AG04450 (cell line): ENCODE data around the gene ATF4. TPM values are rescaled to one million over a fixed set of nuclear protein-coding genes. Genes with fewer than 3 reads are reported as not detected.

Experiments used
- CTCF ChIA-PET: fragments of 300-600, 350-600 bp; formaldehyde crosslinking; extraction: SDS; loops from one replicate; lab custom pipeline; 2022; ENCODE audit warnings: antibody characterized with exemption, inconsistent platforms; lab: Charles Lee
- POLR2A ChIA-PET: fragments of 350-600 bp; formaldehyde crosslinking; extraction: SDS; loops from one replicate; lab custom pipeline; 2021; ENCODE audit warnings: antibody characterized with exemption, inconsistent platforms; lab: Yijun Ruan, JAX
- DNase-seq: peaks from one replicate; pipeline ENCODE4 v3.0.0-alpha.2; 2011; ENCODE audit warnings: low read depth, low spot score
- H3K27ac ChIP-seq: one replicate; pipeline ENCODE4 v1.5.1; 2012; ENCODE audit warnings: low read depth, low read length, control low read depth
- H3K27me3 ChIP-seq: one replicate; pipeline ENCODE4 v1.6.0; 2012; ENCODE audit warnings: low read length; ENCODE audit not compliant: control insufficient read depth, insufficient read depth
- H3K4me3 ChIP-seq: 2 replicates; pipeline ENCODE4 v1.5.1; 2011; ENCODE audit warnings: mild to moderate bottlenecking, low read depth, low read length, control low read depth
- H3K9me3 ChIP-seq: 2 replicates; pipeline ENCODE4 v1.5.1; 2012; ENCODE audit warnings: low read length; ENCODE audit not compliant: control insufficient read depth, insufficient read depth
- polyA plus RNA-seq: library from polyadenylated mRNA; depleted of rRNA; stranded (reverse); fragments of >200 nt; gene quantifications from 2 replicates; pipeline ENCODE4 v1.2.3, GENCODE V29; 2011
- TF ChIP-seq, protein P1 (sequence below): IDR thresholded peaks from 2 replicates; pipeline ENCODE4 v1.5.1; 2011; ENCODE audit warnings: low read depth, low read length, control low read depth, inconsistent platforms

The ATF4 gene
- polyA plus RNA-seq, 1 experiment = 936 TPM

DNA sequence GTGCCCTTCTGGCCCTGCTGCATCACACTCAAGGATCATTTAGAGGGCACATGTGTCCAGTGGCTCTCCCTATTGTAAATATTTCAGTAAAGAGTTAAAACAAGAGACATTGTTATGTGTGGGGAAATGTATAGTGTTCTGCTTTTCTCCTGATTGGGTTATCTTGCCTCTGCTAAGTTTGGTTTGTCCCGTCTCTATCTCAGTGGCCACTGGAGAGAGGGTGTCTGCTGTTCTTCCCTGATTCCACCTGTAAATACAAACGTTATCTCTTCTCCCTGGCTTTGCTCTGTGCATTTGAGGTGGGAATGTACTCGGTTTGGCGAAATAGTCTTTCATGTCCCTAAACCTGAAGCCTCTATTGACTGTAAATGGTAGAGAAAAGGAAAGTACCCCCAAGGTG lies 12.0 kb upstream of the ATF4 start:
- no peak overlapping the region for H3K27ac ChIP-seq
- no peaks in the 10 kb centered on the region for H3K9me3 ChIP-seq
- no peak overlapping the region for H3K4me3 ChIP-seq
- POLR2A ChIA-PET = no interaction called here
- TF ChIP-seq, protein P1, sequence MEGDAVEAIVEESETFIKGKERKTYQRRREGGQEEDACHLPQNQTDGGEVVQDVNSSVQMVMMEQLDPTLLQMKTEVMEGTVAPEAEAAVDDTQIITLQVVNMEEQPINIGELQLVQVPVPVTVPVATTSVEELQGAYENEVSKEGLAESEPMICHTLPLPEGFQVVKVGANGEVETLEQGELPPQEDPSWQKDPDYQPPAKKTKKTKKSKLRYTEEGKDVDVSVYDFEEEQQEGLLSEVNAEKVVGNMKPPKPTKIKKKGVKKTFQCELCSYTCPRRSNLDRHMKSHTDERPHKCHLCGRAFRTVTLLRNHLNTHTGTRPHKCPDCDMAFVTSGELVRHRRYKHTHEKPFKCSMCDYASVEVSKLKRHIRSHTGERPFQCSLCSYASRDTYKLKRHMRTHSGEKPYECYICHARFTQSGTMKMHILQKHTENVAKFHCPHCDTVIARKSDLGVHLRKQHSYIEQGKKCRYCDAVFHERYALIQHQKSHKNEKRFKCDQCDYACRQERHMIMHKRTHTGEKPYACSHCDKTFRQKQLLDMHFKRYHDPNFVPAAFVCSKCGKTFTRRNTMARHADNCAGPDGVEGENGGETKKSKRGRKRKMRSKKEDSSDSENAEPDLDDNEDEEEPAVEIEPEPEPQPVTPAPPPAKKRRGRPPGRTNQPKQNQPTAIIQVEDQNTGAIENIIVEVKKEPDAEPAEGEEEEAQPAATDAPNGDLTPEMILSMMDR = no peak
- CTCF ChIA-PET = no interaction called here
- H3K27me3 ChIP-seq = no peaks in the 10 kb centered on the region
- DNase-seq = no peak

DNA sequence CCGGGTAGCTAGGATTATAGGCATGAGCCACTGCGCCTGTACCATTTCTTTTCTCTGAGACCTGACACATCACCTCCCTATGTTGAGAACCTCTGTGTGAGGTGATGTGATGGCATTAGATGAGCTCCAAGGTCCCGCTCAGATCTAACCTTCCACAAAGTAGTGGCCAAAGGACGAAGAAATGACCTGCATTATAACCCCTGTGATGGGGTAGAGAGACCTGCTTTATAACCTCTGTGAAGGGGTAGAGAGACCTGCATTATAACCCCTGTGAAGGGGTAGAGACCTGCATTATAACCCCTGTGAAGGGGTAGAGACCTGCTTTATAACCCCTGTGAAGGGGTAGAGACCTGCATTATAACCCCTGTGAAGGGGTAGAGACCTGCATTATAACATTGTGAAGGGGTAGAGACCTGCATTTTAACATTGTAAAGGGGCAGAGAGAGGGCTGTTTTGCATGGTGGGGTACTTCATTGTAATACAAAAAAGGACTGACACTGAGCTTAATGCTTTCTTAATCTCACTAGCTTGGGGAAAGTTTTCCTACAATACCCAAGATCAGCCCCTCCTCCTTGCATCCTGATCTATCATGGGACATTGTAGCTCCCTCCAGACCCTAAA lies 9.7 kb upstream of the ATF4 start:
- no peak for DNase-seq
- Histone ChIP-seq H3K9me3 (no peaks in the 10 kb centered on the region), H3K27ac (no peak overlapping the region), H3K27me3 (no peaks in the 10 kb centered on the region), H3K4me3 (no peak overlapping the region)
- POLR2A ChIA-PET = interaction anchor here (2.0 kb wide), 1 partner anchor 9 kb away, joined by 10 read pairs; the partner anchor contains the start of gene ATF4
- TF ChIP-seq, protein P1 = no peak
- CTCF ChIA-PET = interaction anchor here (1.5 to 1.9 kb wide), 2 partner anchors 14 to 111 kb away, joined by 6 to 11 read pairs; partner anchors contain the start of gene TAB1

DNA sequence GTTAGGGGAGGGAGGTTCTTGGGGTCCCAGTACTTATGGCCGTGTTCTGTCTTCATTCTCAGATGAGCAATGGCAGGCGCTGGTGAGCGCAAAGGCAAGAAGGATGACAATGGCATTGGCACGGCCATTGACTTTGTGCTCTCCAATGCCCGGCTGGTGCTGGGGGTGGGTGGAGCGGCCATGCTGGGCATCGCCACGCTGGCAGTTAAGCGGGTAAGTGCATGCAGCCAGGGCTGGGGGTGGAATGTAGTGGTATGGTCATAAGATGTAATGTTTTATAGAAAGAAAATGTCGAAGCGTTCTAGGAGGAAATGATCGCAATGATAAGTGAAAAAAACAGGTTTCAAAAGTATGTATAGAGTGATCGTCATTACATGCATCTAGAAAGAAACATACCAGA lies 9.1 kb upstream of the ATF4 start:
- H3K27ac ChIP-seq = no peak overlapping the region
- TF ChIP-seq, protein P1 = no peak
- no peak for DNase-seq
- H3K9me3 ChIP-seq = no peaks in the 10 kb centered on the region
- POLR2A ChIA-PET = interaction anchor here (1.5 to 2.0 kb wide), 2 partner anchors 9 kb away, joined by 4 to 10 read pairs; partner anchors contain the start of genes ATF4 and MIEF1
- no peaks in the 10 kb centered on the region for H3K27me3 ChIP-seq
- H3K4me3 ChIP-seq = no peak overlapping the region
- CTCF ChIA-PET = interaction anchor here (1.5 to 1.9 kb wide), 2 partner anchors 15 to 111 kb away, joined by 6 to 11 read pairs; partner anchors contain the start of gene TAB1

DNA sequence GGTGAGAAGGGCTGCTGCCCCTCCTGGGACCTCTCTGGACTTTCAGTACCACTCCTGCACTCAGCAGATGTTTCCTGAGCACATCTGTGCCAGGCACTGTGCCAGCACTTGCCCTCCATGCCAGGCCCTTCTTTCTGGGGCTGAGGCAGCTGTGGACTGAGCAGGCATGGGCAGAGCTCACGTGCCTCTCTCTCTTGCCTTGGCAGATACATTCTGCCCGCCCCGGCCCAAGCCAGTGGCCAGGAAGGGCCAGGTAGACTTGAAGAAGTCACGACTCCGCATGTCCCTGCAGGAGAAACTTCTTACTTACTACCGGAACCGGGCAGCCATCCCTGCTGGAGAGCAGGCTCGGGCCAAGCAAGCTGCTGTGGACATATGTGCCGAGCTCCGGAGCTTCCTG lies 8.3 kb upstream of the ATF4 start:
- no peaks in the 10 kb centered on the region for H3K9me3 ChIP-seq
- H3K27ac ChIP-seq = no peak overlapping the region
- no peak overlapping the region for H3K4me3 ChIP-seq
- no peaks in the 10 kb centered on the region for H3K27me3 ChIP-seq
- TF ChIP-seq, protein P1 = no peak
- CTCF ChIA-PET = interaction anchor here (0.6 to 1.5 kb wide), 4 partner anchors 15 to 196 kb away, joined by 3 to 6 read pairs (median 4); no protein-coding TSS in a partner anchor
- POLR2A ChIA-PET = interaction anchor here (1.5 kb wide), 1 partner anchor 10 kb away, joined by 4 read pairs; the partner anchor contains the start of gene MIEF1
- DNase-seq = no peak

DNA sequence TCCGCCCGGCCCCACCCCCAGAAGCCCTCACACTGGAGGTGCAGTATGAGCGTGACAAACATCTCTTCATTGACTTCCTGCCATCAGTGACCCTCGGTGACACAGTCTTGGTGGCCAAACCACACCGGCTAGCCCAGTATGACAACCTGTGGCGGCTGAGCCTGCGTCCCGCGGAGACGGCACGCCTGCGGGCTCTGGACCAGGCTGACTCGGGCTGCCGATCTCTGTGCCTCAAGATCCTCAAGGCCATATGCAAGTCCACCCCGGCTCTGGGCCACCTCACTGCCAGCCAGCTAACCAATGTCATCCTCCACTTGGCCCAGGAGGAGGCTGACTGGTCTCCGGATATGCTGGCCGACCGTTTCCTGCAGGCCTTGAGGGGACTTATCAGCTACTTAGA lies 6.6 kb upstream of the ATF4 start:
- H3K9me3 ChIP-seq = no peaks in the 10 kb centered on the region
- ChIA-PET POLR2A (interaction anchor here (1.0 to 1.5 kb wide), 2 partner anchors 20 to 194 kb away, joined by 3 to 5 read pairs; partner anchors contain the start of gene RPL3), CTCF (interaction anchor here (0.7 to 2.4 kb wide), 15 partner anchors 8 to 512 kb away, joined by 3 to 17 read pairs (median 5); partner anchors contain the start of genes MIEF1 and TAB1)
- H3K27ac ChIP-seq = no peak overlapping the region
- TF ChIP-seq, protein P1 = no peak
- no peaks in the 10 kb centered on the region for H3K27me3 ChIP-seq
- no peak for DNase-seq
- no peak overlapping the region for H3K4me3 ChIP-seq
